Activated CD4-positive, alpha-beta memory T cell treated with anti-CD3 and anti-CD28 coated beads for 36 hours (primary cell): ENCODE data around the gene CELA3A. TPM values are rescaled to one million over a fixed set of nuclear protein-coding genes. Genes with fewer than 3 reads are reported as not detected.

Source experiments
- CTCF ChIA-PET: fragments of 350-600 bp; sonication (Branson Sonifier 250); formaldehyde crosslinking; loops from one replicate; lab custom pipeline; 2021; ENCODE audit warnings: antibody characterized with exemption, inconsistent platforms; lab: Charles Lee
- POLR2A ChIA-PET: fragments of 350-600 bp; sonication (Branson Sonifier 250); formaldehyde crosslinking; loops from one replicate; lab custom pipeline; 2021; ENCODE audit warnings: antibody characterized with exemption; lab: Charles Lee
- DNase-seq: peaks from one replicate; pipeline ENCODE4 v3.0.0-alpha.2; 2020
- H3K27ac Mint-ChIP-seq: one replicate; pipeline ENCODE4 v1.8.0; 2021; ENCODE audit warnings: mixed read lengths
- H3K27me3 Mint-ChIP-seq: one replicate; pipeline ENCODE4 v1.8.0; 2021; ENCODE audit warnings: mixed read lengths
- H3K36me3 Mint-ChIP-seq: one replicate; pipeline ENCODE4 v1.8.0; 2021; ENCODE audit warnings: mixed read lengths
- H3K4me1 Mint-ChIP-seq: one replicate; pipeline ENCODE4 v1.8.0; 2021; ENCODE audit warnings: low read depth, mixed read lengths
- H3K4me3 Mint-ChIP-seq: one replicate; pipeline ENCODE4 v1.8.0; 2021; ENCODE audit warnings: mild to moderate bottlenecking, mixed read lengths
- H3K9me3 Mint-ChIP-seq: one replicate; pipeline ENCODE4 v1.8.0; 2021; ENCODE audit warnings: mixed read lengths
- intact Hi-C: fragments of 100-400 bp; cut with micrococcal nuclease; formaldehyde crosslinking; loops from one replicate; pipeline ENCODE4 v1.15.1; 2023
- total RNA-seq, 2 experiments: library from RNA; stranded (reverse); gene quantifications; one replicate each; pipeline ENCODE4 v1.2.3, GENCODE V29; 2021

CELA3A gene
- total RNA-seq, 2 experiments from 2014 or later: not detected

GRCh38 chr1:22045604-22046228 is 44.3 kb downstream of the CELA3A start:
- Mint-ChIP-seq H3K4me1 (peaks cover 55% of the 10 kb centered on the region), H3K36me3 (no peaks in the 10 kb centered on the region), H3K4me3 (no peak overlapping the region), H3K27me3 (no peaks in the 10 kb centered on the region), H3K9me3 (peaks cover 3% of the 10 kb centered on the region), H3K27ac (peak overlapping the region; percentile 52)
- ChIA-PET CTCF (no interaction called here), POLR2A (interaction anchor here (0.9 to 5.1 kb wide), 2 partner anchors 21 to 62 kb away, joined by 3 to 37 read pairs; no protein-coding TSS in a partner anchor)
- no peak for DNase-seq
- intact Hi-C loops: loop anchor here (5.0 kb wide), 1 partner anchor 753 kb away; the partner anchor contains the start of gene ECE1

GRCh38 chr1:22048351-22049192 is 47.1 kb downstream of the CELA3A start:
- ChIA-PET CTCF (interaction anchor here (1.3 to 1.5 kb wide), 3 partner anchors 8 to 24 kb away, joined by 4 to 8 read pairs (median 5); no protein-coding TSS in a partner anchor), POLR2A (interaction anchor here (1.2 to 5.1 kb wide), 4 partner anchors 9 to 24 kb away, joined by 3 to 37 read pairs (median 4); no protein-coding TSS in a partner anchor)
- H3K4me1 Mint-ChIP-seq: peaks cover 42% of the 10 kb centered on the region
- H3K4me3 Mint-ChIP-seq: no peak overlapping the region
- DNase-seq: peak; percentile 68
- peaks cover 5% of the 10 kb centered on the region for H3K36me3 Mint-ChIP-seq
- no peaks in the 10 kb centered on the region for H3K27me3 Mint-ChIP-seq
- peak overlapping the region; percentile 89 for H3K27ac Mint-ChIP-seq
- intact Hi-C loops: loop anchor here (1.0 to 5.0 kb wide), 2 partner anchors 8 to 756 kb away; partner anchors contain the start of gene ECE1
- peaks cover 3% of the 10 kb centered on the region for H3K9me3 Mint-ChIP-seq

- Mint-ChIP-seq H3K27me3 (no peaks in the 10 kb centered on the region), H3K4me1 (peaks cover 40% of the 10 kb centered on the region), H3K4me3 (no peak overlapping the region), H3K27ac (no peak overlapping the region), H3K9me3 (peaks cover 2% of the 10 kb centered on the region), H3K36me3 (peaks cover 18% of the 10 kb centered on the region)
- DNase-seq: no peak
- intact Hi-C loops: no loop called here
- POLR2A ChIA-PET: interaction anchor here (0.7 to 5.1 kb wide), 3 partner anchors 11 to 1407 kb away, joined by 3 to 37 read pairs (median 10); no protein-coding TSS in a partner anchor
- CTCF ChIA-PET: interaction anchor here (0.6 to 6.9 kb wide), 3 partner anchors 10 to 1381 kb away, joined by 3 to 62 read pairs (median 4); no protein-coding TSS in a partner anchor
Observed at GRCh38 chr1:22050330-22050729, 48.9 kb downstream of the CELA3A start.

GRCh38 chr1:22051607-22052114 is 50.2 kb downstream of the CELA3A start:
- Mint-ChIP-seq H3K36me3 (peaks cover 28% of the 10 kb centered on the region), H3K27ac (peak overlapping the region; percentile 93), H3K9me3 (no peaks in the 10 kb centered on the region), H3K4me1 (peaks cover 49% of the 10 kb centered on the region), H3K27me3 (no peaks in the 10 kb centered on the region), H3K4me3 (peak overlapping the region; percentile 85)
- ChIA-PET POLR2A (interaction anchor here (1.0 to 4.6 kb wide), 8 partner anchors 10 to 269 kb away, joined by 3 to 78 read pairs (median 6); partner anchors contain the start of gene USP48), CTCF (interaction anchor here (1.2 to 6.9 kb wide), 2 partner anchors 14 to 28 kb away, joined by 3 to 62 read pairs; no protein-coding TSS in a partner anchor)
- intact Hi-C loops: loop anchor here (2.0 kb wide), 2 partner anchors 37 to 53 kb away; no protein-coding TSS in a partner anchor
- DNase-seq: no peak

GRCh38 chr1:22052115-22053016 is 50.9 kb downstream of the CELA3A start, which contains the start of gene CDC42:
Gene CDC42, plus strand, starts transcription at chr1:22052709. Its CDS starts 25,770 bp downstream, at chr1:22078479.
- CTCF ChIA-PET: interaction anchor here (0.6 to 6.9 kb wide), 7 partner anchors 13 to 70 kb away, joined by 3 to 62 read pairs (median 4); no protein-coding TSS in a partner anchor
- peaks cover 53% of the 10 kb centered on the region for H3K4me1 Mint-ChIP-seq
- H3K36me3 Mint-ChIP-seq: peaks cover 34% of the 10 kb centered on the region
- H3K27ac Mint-ChIP-seq: peak within 1 kb of the TSS; percentile 99
- no peaks in the 10 kb centered on the region for H3K9me3 Mint-ChIP-seq
- H3K27me3 Mint-ChIP-seq: no peaks in the 10 kb centered on the region
- DNase-seq: peak; percentile 98
- POLR2A ChIA-PET: interaction anchor here (0.6 to 4.6 kb wide), 12 partner anchors 9 to 369 kb away, joined by 3 to 78 read pairs (median 5); partner anchors contain the start of gene USP48
- intact Hi-C loops: loop anchor here (1.0 to 2.0 kb wide), 4 partner anchors 13 to 52 kb away; no protein-coding TSS in a partner anchor
- H3K4me3 Mint-ChIP-seq: peak within 1 kb of the TSS; percentile 98

GRCh38 chr1:22053017-22053860 is 51.8 kb downstream of the CELA3A start:
- Mint-ChIP-seq H3K9me3 (no peaks in the 10 kb centered on the region), H3K4me1 (peaks cover 52% of the 10 kb centered on the region), H3K27me3 (no peaks in the 10 kb centered on the region), H3K27ac (peak overlapping the region; percentile 99), H3K36me3 (peaks cover 39% of the 10 kb centered on the region), H3K4me3 (peak overlapping the region; percentile 98)
- peak; percentile 55 for DNase-seq
- CTCF ChIA-PET: interaction anchor here (0.6 to 6.9 kb wide), 9 partner anchors 14 to 71 kb away, joined by 3 to 62 read pairs (median 4); no protein-coding TSS in a partner anchor
- POLR2A ChIA-PET: interaction anchor here (0.6 to 4.6 kb wide), 14 partner anchors 10 to 370 kb away, joined by 3 to 78 read pairs (median 5); partner anchors contain the start of gene USP48
- intact Hi-C loops: loop anchor here (1.0 to 2.0 kb wide), 4 partner anchors 14 to 52 kb away; no protein-coding TSS in a partner anchor

GRCh38 chr1:22053861-22054770 is 52.7 kb downstream of the CELA3A start:
- no peaks in the 10 kb centered on the region for H3K9me3 Mint-ChIP-seq
- H3K4me3 Mint-ChIP-seq: peak overlapping the region; percentile 98
- ChIA-PET CTCF (interaction anchor here (1.1 to 6.9 kb wide), 6 partner anchors 13 to 39 kb away, joined by 3 to 62 read pairs (median 5); no protein-coding TSS in a partner anchor), POLR2A (interaction anchor here (1.1 to 4.6 kb wide), 7 partner anchors 11 to 272 kb away, joined by 3 to 78 read pairs (median 11); partner anchors contain the start of gene USP48)
- H3K27ac Mint-ChIP-seq: peak overlapping the region; percentile 99
- peaks cover 39% of the 10 kb centered on the region for H3K36me3 Mint-ChIP-seq
- intact Hi-C loops: loop anchor here (1.0 to 2.0 kb wide), 5 partner anchors 15 to 51 kb away; no protein-coding TSS in a partner anchor
- peaks cover 44% of the 10 kb centered on the region for H3K4me1 Mint-ChIP-seq
- H3K27me3 Mint-ChIP-seq: no peaks in the 10 kb centered on the region
- peak; percentile 49 for DNase-seq

GRCh38 chr1:22055463-22055862 is 54.0 kb downstream of the CELA3A start:
- H3K4me1 Mint-ChIP-seq: peaks cover 54% of the 10 kb centered on the region
- no peaks in the 10 kb centered on the region for H3K27me3 Mint-ChIP-seq
- intact Hi-C loops: no loop called here
- CTCF ChIA-PET: interaction anchor here (2.8 to 6.9 kb wide), 3 partner anchors 16 to 32 kb away, joined by 6 to 62 read pairs (median 20); no protein-coding TSS in a partner anchor
- H3K4me3 Mint-ChIP-seq: peak overlapping the region; percentile 63
- H3K27ac Mint-ChIP-seq: peak overlapping the region; percentile 26
- H3K9me3 Mint-ChIP-seq: no peaks in the 10 kb centered on the region
- peaks cover 39% of the 10 kb centered on the region for H3K36me3 Mint-ChIP-seq
- POLR2A ChIA-PET: interaction anchor here (0.6 to 4.6 kb wide), 3 partner anchors 16 to 31 kb away, joined by 3 to 78 read pairs (median 58); no protein-coding TSS in a partner anchor
- no peak for DNase-seq
